ENCODE data around the gene IGSF11.

DNA sequence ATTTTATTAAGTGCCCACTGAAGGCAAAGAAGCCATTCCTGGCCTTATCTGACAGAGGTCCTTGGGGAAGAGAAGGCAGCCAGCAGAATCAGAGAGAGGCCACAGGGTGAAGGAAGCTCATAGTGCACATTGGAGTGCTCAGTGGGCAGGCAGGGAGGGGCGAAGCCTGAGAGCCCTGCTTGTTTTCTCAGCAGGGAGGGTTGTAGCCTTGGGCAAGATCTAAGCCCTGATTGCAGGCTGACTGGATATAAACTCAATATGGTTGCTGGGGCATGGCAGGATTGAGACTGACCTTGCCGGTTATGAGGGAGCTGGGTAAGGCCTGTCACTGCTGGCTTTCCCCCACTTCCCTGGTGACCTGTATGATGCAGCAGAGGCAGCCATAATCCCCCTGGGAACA, 7.5 kb upstream of the IGSF11 start:
- TF ChIP-seq FOXK2 (IDR thresholded peaks at IDR 0.05) (no peak), ARNT (IDR thresholded peaks at IDR 0.05) (no peak), SP1 (IDR thresholded peaks at IDR 0.05) (no peak), NFRKB (IDR thresholded peaks at IDR 0.05) (no peak), HDGF (IDR thresholded peaks at IDR 0.05; ENCODE audit: borderline replicate concordance) (no peak), FOXA1 (IDR thresholded peaks at IDR 0.05) (no peak), ZNF384 (IDR thresholded peaks at IDR 0.05) (no peak), TARDBP (IDR thresholded peaks at IDR 0.05) (no peak), LEF1 (IDR thresholded peaks at IDR 0.05; ENCODE audit: borderline replicate concordance) (no peak), CTBP1 (IDR thresholded peaks at IDR 0.05; ENCODE audit: borderline replicate concordance) (no peak)
- TF ChIP-seq, protein P1, sequence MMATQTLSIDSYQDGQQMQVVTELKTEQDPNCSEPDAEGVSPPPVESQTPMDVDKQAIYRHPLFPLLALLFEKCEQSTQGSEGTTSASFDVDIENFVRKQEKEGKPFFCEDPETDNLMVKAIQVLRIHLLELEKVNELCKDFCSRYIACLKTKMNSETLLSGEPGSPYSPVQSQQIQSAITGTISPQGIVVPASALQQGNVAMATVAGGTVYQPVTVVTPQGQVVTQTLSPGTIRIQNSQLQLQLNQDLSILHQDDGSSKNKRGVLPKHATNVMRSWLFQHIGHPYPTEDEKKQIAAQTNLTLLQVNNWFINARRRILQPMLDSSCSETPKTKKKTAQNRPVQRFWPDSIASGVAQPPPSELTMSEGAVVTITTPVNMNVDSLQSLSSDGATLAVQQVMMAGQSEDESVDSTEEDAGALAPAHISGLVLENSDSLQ (IDR thresholded peaks at IDR 0.05): no peak
